ENCODE measurements around the gene IL6ST.
"Not testable (repeated sequence)": the region's sequence is repeated elsewhere in the genome, so short reads cannot be mapped to it uniquely, and the experiment has no call there.

Gene IL6ST

GRCh38 chr5:56004874-56005273 lies 10.1 kb upstream of the IL6ST start:
- DNase-seq (ENCODE audit: low read depth in 1 of 2, low spot score in 1 of 2), result no peak

- no peak for DNase-seq (ENCODE audit: low read depth in 1 of 2, low spot score in 1 of 2)
Measured at GRCh38 chr5:56003679-56004078, 8.9 kb upstream of the IL6ST start.

- DNase-seq (ENCODE audit: low read depth in 1 of 2, low spot score in 1 of 2), result no peak
Measured at GRCh38 chr5:56003179-56003578, 8.4 kb upstream of the IL6ST start.

- no peak for DNase-seq (ENCODE audit: low read depth in 1 of 2, low spot score in 1 of 2)
Measured at GRCh38 chr5:56002303-56002702, 7.5 kb upstream of the IL6ST start.

GRCh38 chr5:56000221-56000620 lies 5.5 kb upstream of the IL6ST start:
- DNase-seq (ENCODE audit: low read depth in 1 of 2, low spot score in 1 of 2), result not testable (repeated sequence)

GRCh38 chr5:55998966-55999365 lies 4.2 kb upstream of the IL6ST start:
- DNase-seq (ENCODE audit: low read depth in 1 of 2, low spot score in 1 of 2), result no peak

- DNase-seq (ENCODE audit: low read depth in 1 of 2, low spot score in 1 of 2), result no peak
Measured at GRCh38 chr5:55997742-55998351, 3.1 kb upstream of the IL6ST start.

- peak; percentile 88 to 95 for DNase-seq (ENCODE audit: low read depth in 1 of 2, low spot score in 1 of 2)
Measured at GRCh38 chr5:55994998-55995914, 493 bp upstream of the IL6ST start.

GRCh38 chr5:55993731-55994494 lies 850 bp downstream of the IL6ST start:
- DNase-seq (ENCODE audit: low read depth in 1 of 2, low spot score in 1 of 2), result no peak

GRCh38 chr5:55993013-55993412 lies 1.8 kb downstream of the IL6ST start:
- DNase-seq (ENCODE audit: low read depth in 1 of 2, low spot score in 1 of 2), result no peak

GRCh38 chr5:55991768-55992486 lies 2.8 kb downstream of the IL6ST start:
- DNase-seq (ENCODE audit: low read depth in 1 of 2, low spot score in 1 of 2), result no peak

- not testable (repeated sequence) for DNase-seq (ENCODE audit: low read depth in 1 of 2, low spot score in 1 of 2)
Measured at GRCh38 chr5:55990895-55991294, 3.9 kb downstream of the IL6ST start.

GRCh38 chr5:55989860-55990259 lies 4.9 kb downstream of the IL6ST start:
- DNase-seq (ENCODE audit: low read depth in 1 of 2, low spot score in 1 of 2), result no peak

GRCh38 chr5:55988979-55989638 lies 5.7 kb downstream of the IL6ST start:
- DNase-seq (ENCODE audit: low read depth in 1 of 2, low spot score in 1 of 2), result no peak

GRCh38 chr5:55988428-55988827 lies 6.3 kb downstream of the IL6ST start:
- DNase-seq (ENCODE audit: low read depth in 1 of 2, low spot score in 1 of 2), result not testable (repeated sequence)

- DNase-seq (ENCODE audit: low read depth in 1 of 2, low spot score in 1 of 2), result no peak
Measured at GRCh38 chr5:55986931-55987330, 7.8 kb downstream of the IL6ST start.

- no peak for DNase-seq (ENCODE audit: low read depth in 1 of 2, low spot score in 1 of 2)
Measured at GRCh38 chr5:55985181-55985580, 9.6 kb downstream of the IL6ST start.

GRCh38 chr5:55983986-55984385 lies 10.8 kb downstream of the IL6ST start:
- DNase-seq (ENCODE audit: low read depth in 1 of 2, low spot score in 1 of 2), result no peak

- no peak for DNase-seq (ENCODE audit: low read depth in 1 of 2, low spot score in 1 of 2)
Measured at GRCh38 chr5:55982957-55983381, 11.8 kb downstream of the IL6ST start.

GRCh38 chr5:55973296-55973695 lies 21.5 kb downstream of the IL6ST start:
- DNase-seq (ENCODE audit: low read depth in 1 of 2, low spot score in 1 of 2), result no peak

- no peak for DNase-seq (ENCODE audit: low read depth in 1 of 2, low spot score in 1 of 2)
Measured at GRCh38 chr5:55969956-55970355, 24.8 kb downstream of the IL6ST start.
